G401.6 (cell line): ENCODE measurements around the gene AURKAIP1.

Experiments used
- FAIRE-seq: peaks from 2 replicates; lab custom pipeline; 2012; peaks lifted over from hg19 to GRCh38; lab: Jason Lieb, UNC

The AURKAIP1 gene

GRCh38 chr1:1331068-1331965 is 43.7 kb downstream of the AURKAIP1 start, which contains the start of gene TAS1R3:
Gene TAS1R3, plus strand, starts transcription at chr1:1331280. Its CDS starts 66 bp downstream, at chr1:1331346.
- no peak for FAIRE-seq

GRCh38 chr1:1330366-1331067 is 44.5 kb downstream of the AURKAIP1 start:
- no peak for FAIRE-seq

- no peak for FAIRE-seq
These were observed 45.5 kb downstream of the AURKAIP1 start for GRCh38 chr1:1329304-1330210.

- no peak for FAIRE-seq
These were observed 46.8 kb downstream of the AURKAIP1 start for GRCh38 chr1:1328254-1328653.

- no peak for FAIRE-seq
These were observed 47.7 kb downstream of the AURKAIP1 start for GRCh38 chr1:1327291-1327690.

GRCh38 chr1:1326075-1326605 is 48.9 kb downstream of the AURKAIP1 start:
- FAIRE-seq = no peak

- no peak for FAIRE-seq
These were observed 49.5 kb downstream of the AURKAIP1 start for GRCh38 chr1:1325288-1326074.

- no peak for FAIRE-seq
These were observed 50.3 kb downstream of the AURKAIP1 start, which contains the start of the genes CPTP and INTS11 for GRCh38 chr1:1324524-1325287. Gene CPTP, plus strand, starts transcription at chr1:1324802. Its CDS starts 2,109 bp downstream, at chr1:1326911. Gene INTS11, minus strand, starts transcription at chr1:1324660. Its CDS starts 52 bp downstream, at chr1:1324608.

- no peak for FAIRE-seq
These were observed 50.9 kb downstream of the AURKAIP1 start for GRCh38 chr1:1324084-1324523.
